Neutrophil (primary cell): ENCODE measurements around the gene SDHA.

Experiments
- H3K27ac ChIP-seq: fragments of 200-600 bp; sonication (generic); 2 replicates; pipeline ENCODE4 v1.5.1; 2016; ENCODE audit warnings: mild to moderate bottlenecking, moderate library complexity
- H3K27me3 ChIP-seq: fragments of 200-600 bp; sonication (generic); 2 replicates; pipeline ENCODE4 v1.6.0; 2016; ENCODE audit warnings: mild to moderate bottlenecking
- H3K36me3 ChIP-seq: fragments of 200-600 bp; sonication (generic); 2 replicates; pipeline ENCODE4 v1.5.1; 2017
- H3K4me1 ChIP-seq, 2 experiments: fragments of 200-600 bp in 1 of 2; sonication (generic) in 1 of 2; 1 replicate in 1 of 2; 2 replicates in 1 of 2; pipeline versions ENCODE4 v1.5.1 to v1.6.1; 2013 to 2016; ENCODE audit warnings: low read depth in 1 of 2, low read length in 1 of 2, mild to moderate bottlenecking in 1 of 2, moderate library complexity in 1 of 2; ENCODE audit not compliant: control insufficient read depth in 1 of 2, insufficient read depth in 1 of 2
- H3K4me3 ChIP-seq, 2 experiments: fragments of 200-600 bp in 1 of 2; sonication (generic) in 1 of 2; 1 replicate in 1 of 2; 2 replicates in 1 of 2; pipeline ENCODE4 v1.5.1; 2013 to 2016; ENCODE audit warnings: low read depth in 1 of 2, low read length in 1 of 2, mild to moderate bottlenecking in 1 of 2, moderate library complexity in 1 of 2
- H3K9me3 ChIP-seq: fragments of 200-600 bp; sonication (generic); 2 replicates; pipeline ENCODE4 v1.5.1; 2016
- TF ChIP-seq, protein P1 (sequence below): fragments of 200-600 bp; sonication (generic); IDR thresholded peaks from 2 replicates; pipeline ENCODE4 v1.5.1; 2016; ENCODE audit warnings: antibody characterized with exemption

SDHA gene

DNA sequence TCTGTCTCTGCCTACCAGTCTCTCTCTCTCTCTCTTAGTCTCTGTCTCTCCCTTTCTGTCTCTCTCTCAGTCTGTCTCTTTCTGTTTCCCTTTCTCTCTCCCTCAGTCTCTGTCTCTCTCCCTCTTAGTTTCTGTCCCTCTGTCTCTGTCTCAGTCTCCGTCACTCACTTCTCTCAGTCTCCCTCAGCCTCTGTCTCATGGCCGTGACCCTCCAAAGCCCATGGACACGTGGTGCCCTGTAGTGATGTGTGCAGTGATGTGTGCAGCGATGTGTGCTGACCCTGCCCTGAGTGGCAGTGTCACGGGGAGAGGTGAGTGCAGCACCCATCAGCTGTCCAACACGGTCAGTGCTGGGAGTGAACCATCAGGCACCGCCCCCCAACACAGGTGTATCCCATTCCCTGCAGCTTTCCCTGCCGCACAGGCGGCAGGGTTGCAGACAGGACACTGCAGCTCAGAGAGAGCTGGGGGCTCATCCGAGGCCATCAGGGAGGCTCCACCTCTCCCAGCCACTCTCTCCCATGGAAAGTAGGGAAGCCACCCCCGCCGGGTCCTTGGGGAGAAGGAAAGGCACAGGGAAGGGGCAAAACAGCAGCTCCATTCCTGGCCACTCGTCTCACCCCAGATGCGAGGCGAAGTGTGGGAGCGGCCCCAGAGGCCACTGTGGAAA lies 27.6 kb upstream of the SDHA start:
- H3K4me3 ChIP-seq: no peak overlapping the region
- H3K36me3 ChIP-seq: no peaks in the 10 kb centered on the region
- no peaks in the 10 kb centered on the region for H3K9me3 ChIP-seq
- H3K4me1 ChIP-seq: peaks cover 0 to 6% of the 10 kb centered on the region in 2 experiments
- H3K27me3 ChIP-seq: peaks cover 56% of the 10 kb centered on the region
- no peak overlapping the region for H3K27ac ChIP-seq
- TF ChIP-seq, protein P1, sequence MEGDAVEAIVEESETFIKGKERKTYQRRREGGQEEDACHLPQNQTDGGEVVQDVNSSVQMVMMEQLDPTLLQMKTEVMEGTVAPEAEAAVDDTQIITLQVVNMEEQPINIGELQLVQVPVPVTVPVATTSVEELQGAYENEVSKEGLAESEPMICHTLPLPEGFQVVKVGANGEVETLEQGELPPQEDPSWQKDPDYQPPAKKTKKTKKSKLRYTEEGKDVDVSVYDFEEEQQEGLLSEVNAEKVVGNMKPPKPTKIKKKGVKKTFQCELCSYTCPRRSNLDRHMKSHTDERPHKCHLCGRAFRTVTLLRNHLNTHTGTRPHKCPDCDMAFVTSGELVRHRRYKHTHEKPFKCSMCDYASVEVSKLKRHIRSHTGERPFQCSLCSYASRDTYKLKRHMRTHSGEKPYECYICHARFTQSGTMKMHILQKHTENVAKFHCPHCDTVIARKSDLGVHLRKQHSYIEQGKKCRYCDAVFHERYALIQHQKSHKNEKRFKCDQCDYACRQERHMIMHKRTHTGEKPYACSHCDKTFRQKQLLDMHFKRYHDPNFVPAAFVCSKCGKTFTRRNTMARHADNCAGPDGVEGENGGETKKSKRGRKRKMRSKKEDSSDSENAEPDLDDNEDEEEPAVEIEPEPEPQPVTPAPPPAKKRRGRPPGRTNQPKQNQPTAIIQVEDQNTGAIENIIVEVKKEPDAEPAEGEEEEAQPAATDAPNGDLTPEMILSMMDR: no peak

DNA sequence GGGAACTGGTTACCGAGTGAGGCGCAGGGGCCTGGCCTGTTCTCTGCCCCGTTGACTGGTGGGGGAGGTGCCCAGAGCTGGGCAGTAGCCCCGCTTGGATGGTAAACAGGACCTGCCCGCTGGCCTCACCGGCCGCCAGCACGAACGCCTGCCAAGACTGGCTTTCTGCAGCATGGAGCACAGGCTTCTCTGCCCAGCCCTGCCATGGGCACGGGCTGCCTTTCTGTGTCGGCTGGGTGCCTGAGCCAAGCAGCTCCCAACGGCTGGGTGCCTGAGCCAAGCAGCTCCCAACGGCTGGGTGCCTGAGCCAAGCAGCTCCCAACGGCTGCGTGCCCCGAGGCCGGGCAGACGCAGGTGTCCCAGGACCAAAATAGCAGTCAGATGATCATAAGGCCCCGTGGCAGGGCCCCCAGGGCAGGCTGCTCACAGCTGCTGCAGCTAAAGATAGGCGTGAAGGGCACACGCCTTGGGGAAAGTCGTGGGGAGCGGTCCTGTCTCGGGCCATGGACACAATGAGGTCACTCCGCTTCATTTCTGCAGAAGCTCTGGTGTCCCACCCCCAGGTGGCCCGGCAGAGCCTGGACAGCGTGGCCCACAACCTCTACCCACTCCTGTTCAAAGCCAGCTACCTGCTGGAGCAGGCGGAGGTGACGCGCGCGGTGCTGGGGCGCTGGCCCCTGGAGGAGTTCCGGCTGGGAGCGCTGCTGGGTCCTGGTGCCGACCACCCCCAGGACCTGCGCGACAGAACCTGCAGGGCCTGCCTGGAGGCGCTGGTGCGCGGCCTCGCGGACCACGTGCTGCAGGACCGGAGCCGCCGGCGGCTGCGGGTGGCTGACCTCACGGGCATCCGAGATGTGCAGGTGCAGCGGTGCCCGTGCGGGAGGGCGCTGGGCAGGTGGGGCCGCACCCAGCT lies 26.8 kb upstream of the SDHA start, which contains the start of gene LRRC14B:
Gene LRRC14B, plus strand, starts transcription at position 460 of the 913 bp plus-strand sequence. Its CDS starts 44 bp downstream, at position 504.
- Histone ChIP-seq H3K9me3 (no peaks in the 10 kb centered on the region), H3K4me3 (no peak within 1 kb of the TSS), H3K27me3 (peaks cover 56% of the 10 kb centered on the region), H3K4me1 (peaks cover 0 to 6% of the 10 kb centered on the region in 2 experiments), H3K27ac (no peak within 1 kb of the TSS), H3K36me3 (no peaks in the 10 kb centered on the region)
- TF ChIP-seq, protein P1: no peak

DNA sequence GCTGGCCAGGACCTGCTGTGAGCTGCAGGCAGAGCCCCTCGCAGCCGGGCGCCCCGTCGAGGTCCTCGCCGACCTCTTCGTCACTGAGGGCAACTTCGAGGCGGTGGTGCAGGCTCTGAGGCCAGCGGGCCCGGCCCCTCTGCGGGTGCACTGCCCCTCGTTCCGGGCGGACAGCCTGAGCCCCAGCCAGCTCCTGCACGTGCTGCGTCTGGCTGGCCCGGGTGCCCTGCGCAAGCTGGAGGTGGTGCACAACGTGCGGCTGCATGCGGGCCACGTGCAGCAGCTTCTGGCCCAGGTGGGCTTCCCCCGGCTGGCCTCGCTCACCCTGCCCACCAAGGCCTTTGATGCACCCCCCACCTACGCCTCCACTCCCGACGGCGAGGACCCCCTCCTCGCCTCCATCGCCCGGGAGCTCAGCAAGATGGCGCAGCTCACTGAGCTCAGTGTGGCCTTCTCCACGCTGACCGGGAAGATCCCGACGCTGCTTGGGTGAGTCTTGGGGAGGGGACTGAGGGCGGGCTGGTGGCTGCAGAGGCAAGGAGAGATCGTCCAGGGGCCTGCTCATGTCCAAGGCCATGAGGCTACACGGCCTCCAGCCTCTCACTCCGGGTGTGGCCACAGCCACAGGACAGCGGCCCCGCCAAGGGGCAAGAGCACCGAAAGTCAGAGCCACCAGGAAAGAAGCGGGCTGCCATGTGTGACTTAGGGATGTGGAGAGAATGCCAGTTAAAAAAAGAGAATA lies 26.0 kb upstream of the SDHA start:
- no peaks in the 10 kb centered on the region for H3K36me3 ChIP-seq
- H3K27me3 ChIP-seq: peaks cover 56% of the 10 kb centered on the region
- H3K27ac ChIP-seq: no peak overlapping the region
- peaks cover 0 to 6% of the 10 kb centered on the region in 2 experiments for H3K4me1 ChIP-seq
- TF ChIP-seq, protein P1: no peak
- H3K9me3 ChIP-seq: no peaks in the 10 kb centered on the region
- H3K4me3 ChIP-seq: no peak overlapping the region

DNA sequence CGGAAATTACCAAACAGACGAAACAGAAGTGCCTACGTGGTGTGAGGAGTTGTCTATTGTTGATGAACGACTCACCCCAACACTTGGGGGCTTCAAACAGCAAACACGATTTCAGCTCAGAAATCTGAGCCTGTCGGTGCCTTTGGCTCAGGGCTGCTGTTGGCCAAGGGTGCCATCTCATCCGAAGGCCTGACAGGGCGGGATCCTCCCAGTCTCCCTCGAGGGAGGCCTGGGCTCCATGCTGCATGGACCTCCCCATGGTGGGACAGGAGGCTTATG lies 25.5 kb upstream of the SDHA start:
- Histone ChIP-seq H3K9me3 (no peaks in the 10 kb centered on the region), H3K4me1 (peaks cover 0 to 6% of the 10 kb centered on the region in 2 experiments), H3K27me3 (peaks cover 55% of the 10 kb centered on the region), H3K36me3 (no peaks in the 10 kb centered on the region), H3K4me3 (no peak overlapping the region), H3K27ac (no peak overlapping the region)
- TF ChIP-seq, protein P1: no peak

DNA sequence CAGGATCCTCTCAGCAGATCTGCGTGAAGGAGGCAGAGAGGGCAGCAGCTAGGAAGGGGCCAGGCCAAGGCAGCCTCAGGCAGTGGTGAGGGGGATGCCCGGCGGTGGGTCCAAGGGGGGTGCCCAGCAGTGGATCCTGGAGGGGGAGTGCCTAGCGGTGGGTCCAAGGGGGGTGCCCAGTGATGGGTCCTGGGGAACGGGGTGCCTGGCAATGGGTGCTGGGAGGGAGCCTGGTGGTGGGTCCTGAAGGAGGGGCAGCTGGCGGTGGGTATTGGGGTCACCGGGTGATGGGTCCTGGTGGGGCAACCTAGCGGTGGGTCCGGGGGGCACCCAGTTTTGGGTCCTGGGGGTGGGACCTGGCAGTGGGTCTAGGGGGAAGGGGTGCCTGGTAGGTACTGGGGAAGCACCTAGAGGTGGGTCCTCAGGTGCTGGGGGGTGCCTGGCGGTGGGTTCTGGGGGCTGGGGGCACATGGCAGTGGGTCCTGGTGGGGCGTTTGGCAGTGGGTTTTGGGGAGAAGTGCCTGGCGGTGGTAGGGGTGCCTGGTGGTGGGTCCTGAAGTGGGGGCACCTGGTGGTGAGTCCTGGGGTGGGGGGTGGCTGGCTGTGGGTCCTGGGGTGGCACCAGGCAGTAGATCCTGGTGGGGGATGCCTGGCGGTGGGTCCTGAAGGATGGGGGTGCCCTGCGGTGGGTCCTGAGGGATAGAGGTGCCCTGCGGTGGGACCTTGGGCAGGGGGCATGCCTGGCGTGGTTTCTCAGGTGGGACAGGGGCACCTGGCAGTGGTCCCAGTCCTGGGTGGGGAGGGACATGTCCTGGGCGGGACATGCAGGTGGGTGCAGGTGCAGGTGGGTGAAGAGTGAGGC lies 24.9 kb upstream of the SDHA start:
- no peaks in the 10 kb centered on the region for H3K36me3 ChIP-seq
- H3K9me3 ChIP-seq: no peaks in the 10 kb centered on the region
- H3K4me3 ChIP-seq: no peak overlapping the region
- H3K4me1 ChIP-seq: peaks cover 0 to 6% of the 10 kb centered on the region in 2 experiments
- no peak overlapping the region for H3K27ac ChIP-seq
- TF ChIP-seq, protein P1: no peak
- H3K27me3 ChIP-seq: peaks cover 50% of the 10 kb centered on the region
